Chondrocyte (in vitro differentiated cells): Measurements from ENCODE around the gene MAP6D1. TPM values are rescaled to one million over a fixed set of nuclear protein-coding genes. Genes with fewer than 3 reads are reported as not detected.

Experiments
- DNase-seq: peaks from one replicate; pipeline ENCODE4 v3.0.0; 2021; ENCODE audit warnings: mixed read lengths, low spot score
- H3K27ac Mint-ChIP-seq: one replicate; pipeline ENCODE4 v1.8.0; 2021; ENCODE audit warnings: mild to moderate bottlenecking, moderate library complexity, mixed read lengths; ENCODE audit not compliant: unreplicated experiment
- H3K27me3 Mint-ChIP-seq: 2 replicates; pipeline ENCODE4 v1.8.0; 2021; ENCODE audit warnings: low read depth, mixed read lengths
- H3K36me3 Mint-ChIP-seq: 2 replicates; pipeline ENCODE4 v1.8.0; 2021; ENCODE audit warnings: low read depth, mixed read lengths
- H3K4me1 Mint-ChIP-seq: 2 replicates; pipeline ENCODE4 v1.8.0; 2021; ENCODE audit warnings: low read depth, mild to moderate bottlenecking, mixed read lengths
- H3K4me3 Mint-ChIP-seq: one replicate; pipeline ENCODE4 v1.8.0; 2021; ENCODE audit warnings: mild to moderate bottlenecking, moderate library complexity, mixed read lengths; ENCODE audit not compliant: unreplicated experiment
- H3K9me3 Mint-ChIP-seq: 2 replicates; pipeline ENCODE4 v1.8.0; 2021; ENCODE audit warnings: low read depth, mixed read lengths
- CTCF ChIP-seq: fragments of 200-600 bp; sonication (generic); IDR thresholded peaks from 2 replicates; pipeline ENCODE4 v1.5.0; 2021; ENCODE audit warnings: antibody characterized with exemption, mild to moderate bottlenecking, moderate library complexity
- total RNA-seq: library from RNA; stranded (reverse); gene quantifications from 3 replicates; pipeline ENCODE4 v1.2.1, GENCODE V29; 2021

The MAP6D1 gene
- total RNA-seq, 1 donor from 2014 or later: 8.3 TPM

DNA sequence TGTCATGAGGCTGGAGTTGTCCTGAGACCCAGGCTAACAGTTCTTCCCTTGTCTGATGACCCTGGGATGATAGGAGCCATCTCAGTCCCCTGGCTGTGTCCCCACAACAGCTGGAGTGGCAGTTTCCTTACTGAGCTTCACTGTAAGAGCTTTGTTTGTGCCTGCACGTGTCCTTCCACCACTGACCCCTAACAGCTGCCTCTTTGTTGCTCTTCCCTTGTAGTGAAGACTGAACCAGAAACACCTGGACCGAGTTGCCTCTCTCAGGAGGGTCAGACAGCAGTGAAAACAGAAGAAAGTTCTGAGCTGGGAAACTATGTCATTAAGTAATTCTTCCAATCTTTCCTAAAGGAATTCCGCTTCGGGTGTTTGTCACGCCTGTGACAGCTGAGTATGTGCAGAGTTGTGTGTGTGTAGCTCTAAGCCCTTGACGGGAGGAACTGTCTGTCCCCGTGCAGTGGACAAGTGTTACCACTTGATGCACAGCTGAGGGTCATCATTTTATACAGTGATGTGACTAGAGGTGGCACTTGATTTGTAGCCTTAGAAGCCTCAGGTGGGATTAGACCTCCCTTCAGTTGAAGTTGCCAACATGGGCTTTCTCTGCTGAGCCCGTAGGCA is 25.0 kb downstream of the MAP6D1 start:
- no peak for TF ChIP-seq CTCF
- no peak for DNase-seq
- H3K4me1 Mint-ChIP-seq: no peaks in the 10 kb centered on the region
- peaks cover 48% of the 10 kb centered on the region for H3K36me3 Mint-ChIP-seq
- no peak overlapping the region for H3K4me3 Mint-ChIP-seq
- H3K9me3 Mint-ChIP-seq: no peaks in the 10 kb centered on the region
- H3K27me3 Mint-ChIP-seq: no peaks in the 10 kb centered on the region
- H3K27ac Mint-ChIP-seq: no peak overlapping the region

- no peak for DNase-seq
- TF ChIP-seq CTCF: no peak
- Mint-ChIP-seq H3K27ac (no peak overlapping the region), H3K4me1 (peaks cover 2% of the 10 kb centered on the region), H3K9me3 (no peaks in the 10 kb centered on the region), H3K27me3 (no peaks in the 10 kb centered on the region), H3K4me3 (no peak overlapping the region), H3K36me3 (peaks cover 45% of the 10 kb centered on the region)
Measured at GRCh38 chr3:183799461-183799860, 25.9 kb downstream of the MAP6D1 start.

DNA sequence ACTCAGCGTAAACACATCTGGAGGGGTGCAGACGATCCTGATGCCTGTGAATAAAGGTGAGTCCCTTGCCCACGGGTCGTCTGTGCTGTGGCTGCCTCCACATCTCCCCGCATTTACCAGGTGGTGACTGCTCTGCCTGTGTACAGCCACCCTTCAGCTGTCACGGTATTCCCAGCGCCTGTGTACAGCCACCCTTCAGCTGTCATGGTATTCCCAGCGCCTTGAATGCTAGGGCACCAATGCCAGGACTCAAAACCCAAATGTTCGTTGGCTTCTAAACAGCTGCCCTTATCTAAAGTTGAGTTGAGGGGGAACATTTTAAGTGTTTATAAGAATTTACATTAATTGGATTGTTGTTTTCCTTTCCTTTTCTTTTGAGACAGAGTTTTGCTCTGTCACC is 27.4 kb downstream of the MAP6D1 start:
- H3K4me1 Mint-ChIP-seq: peaks cover 10% of the 10 kb centered on the region
- H3K36me3 Mint-ChIP-seq: peaks cover 33% of the 10 kb centered on the region
- no peaks in the 10 kb centered on the region for H3K9me3 Mint-ChIP-seq
- no peak overlapping the region for H3K27ac Mint-ChIP-seq
- no peak for DNase-seq
- TF ChIP-seq CTCF: no peak
- no peak overlapping the region for H3K4me3 Mint-ChIP-seq
- H3K27me3 Mint-ChIP-seq: no peaks in the 10 kb centered on the region

GRCh38 chr3:183796372-183796771 is 29.0 kb downstream of the MAP6D1 start:
- H3K27me3 Mint-ChIP-seq: no peaks in the 10 kb centered on the region
- H3K36me3 Mint-ChIP-seq: peaks cover 28% of the 10 kb centered on the region
- DNase-seq: no peak
- TF ChIP-seq CTCF: no peak
- no peak overlapping the region for H3K4me3 Mint-ChIP-seq
- H3K9me3 Mint-ChIP-seq: no peaks in the 10 kb centered on the region
- H3K27ac Mint-ChIP-seq: no peak overlapping the region
- peaks cover 10% of the 10 kb centered on the region for H3K4me1 Mint-ChIP-seq

GRCh38 chr3:183794452-183794851 is 30.9 kb downstream of the MAP6D1 start:
- Mint-ChIP-seq H3K4me3 (no peak overlapping the region), H3K36me3 (peaks cover 32% of the 10 kb centered on the region), H3K9me3 (no peaks in the 10 kb centered on the region), H3K4me1 (peaks cover 10% of the 10 kb centered on the region), H3K27me3 (no peaks in the 10 kb centered on the region), H3K27ac (peak overlapping the region; percentile 67)
- no peak for TF ChIP-seq CTCF
- DNase-seq: no peak
